ENCODE results near the gene PSMB10. TPM values are rescaled to one million over a fixed set of nuclear protein-coding genes. Genes with fewer than 3 reads are reported as not detected.

PSMB10 gene
- total and polyA plus RNA-seq, 2 donors (not counting 3 experiments of a cell fraction or from before 2014, with no cell fraction given): 40.8 to 54.7 TPM

- H3K9ac ChIP-seq (replicated peaks; ENCODE audit: extremely low read depth, insufficient read depth, low read length): no peak overlapping the region
- FAIRE-seq (no peak), DNase-seq (ENCODE audit: low read depth, low spot score) (no peak)
- no peaks in the 10 kb centered on the region for H3K27me3 ChIP-seq (ENCODE audit: control insufficient read depth in 2 of 2, insufficient read depth in 2 of 2, low read length in 2 of 2)
- H3K9me1 ChIP-seq (replicated peaks; ENCODE audit: control insufficient read depth, extremely low read depth, insufficient read depth, low read length): no peaks in the 10 kb centered on the region
- CTCF ChIA-PET: interaction anchor here (0.6 to 3.1 kb wide), 12 partner anchors 9 to 391 kb away, joined by 3 to 27 read pairs (median 4); partner anchors contain the start of gene ACD
- H2AFZ ChIP-seq (ENCODE audit: low read depth, low read length): no peak overlapping the region
- H3K36me3 ChIP-seq (ENCODE audit: control insufficient read depth in 2 of 2, extremely low read depth in 1 of 2, insufficient read depth in 2 of 2, low read length in 2 of 2): peaks cover 19 to 50% of the 10 kb centered on the region in 2 experiments
- BruUV-seq (replicated peaks): no TSS peak
- dilution Hi-C loops (cut with MboI; ENCODE audit: extremely low pct_ligation_motif_present, low sequenced_read_pairs) (no loop called here), intact Hi-C loops (cut with micrococcal nuclease) (no loop called here)
- H4K20me1 ChIP-seq (replicated peaks; ENCODE audit: control insufficient read depth, extremely low read depth, insufficient read depth, low read length): no peaks in the 10 kb centered on the region
- no peak overlapping the region for H3K4me3 ChIP-seq (replicated peaks in 1 of 3; ENCODE audit: insufficient read depth in 1 of 3, low read depth in 1 of 3, low read length in 3 of 3)
- H3K4me2 ChIP-seq (ENCODE audit: insufficient read depth, low read length): no peak overlapping the region
- H3K79me2 ChIP-seq (ENCODE audit: control insufficient read depth, insufficient read depth, low read length): no peaks in the 10 kb centered on the region
- peaks cover 6% of the 10 kb centered on the region for H3K4me1 ChIP-seq (ENCODE audit: control insufficient read depth, extremely low read depth, insufficient read depth, low read length)
- H3K27ac ChIP-seq (ENCODE audit: insufficient read depth, low read depth, low read length): no peak overlapping the region
- H3K9me3 ChIP-seq (replicated peaks; ENCODE audit: control insufficient read depth, insufficient read depth, low read length): no peaks in the 10 kb centered on the region
- TF ChIP-seq JUN (IDR thresholded peaks at IDR 0.05; ENCODE audit: borderline replicate concordance, insufficient read depth, insufficient read length, low read depth): no peak
- TF ChIP-seq MYC (IDR thresholded peaks at IDR 0.05; ENCODE audit: low read depth, low read length): no peak
- no peak for TF ChIP-seq POLR2A (IDR thresholded peaks at IDR 0.05; ENCODE audit: low read depth, low read length)
- TF ChIP-seq GATA2 (IDR thresholded peaks at IDR 0.05; ENCODE audit: insufficient read depth, insufficient read length, low read depth, low read length): no peak
- TF ChIP-seq EZH2 (IDR thresholded peaks at IDR 0.05; ENCODE audit: borderline replicate concordance, low read depth, low read length, severe bottlenecking): no peak
- no peak for TF ChIP-seq FOS (IDR thresholded peaks at IDR 0.05; ENCODE audit: borderline replicate concordance, insufficient read depth, low read length)
- TF ChIP-seq POLR2AphosphoS5 (IDR thresholded peaks at IDR 0.05; ENCODE audit: insufficient read depth, low read depth, low read length): no peak
- no peak for TF ChIP-seq MAX (IDR thresholded peaks at IDR 0.05; ENCODE audit: insufficient read depth, insufficient read length)
- POLR2A ChIA-PET: no interaction called here
These were observed 5.0 kb upstream of the PSMB10 start for GRCh38 chr16:67941469-67942199.

Data from endothelial cell of umbilical vein (primary cell).